ENCODE results near the gene AUTS2.

AUTS2 gene

DNA sequence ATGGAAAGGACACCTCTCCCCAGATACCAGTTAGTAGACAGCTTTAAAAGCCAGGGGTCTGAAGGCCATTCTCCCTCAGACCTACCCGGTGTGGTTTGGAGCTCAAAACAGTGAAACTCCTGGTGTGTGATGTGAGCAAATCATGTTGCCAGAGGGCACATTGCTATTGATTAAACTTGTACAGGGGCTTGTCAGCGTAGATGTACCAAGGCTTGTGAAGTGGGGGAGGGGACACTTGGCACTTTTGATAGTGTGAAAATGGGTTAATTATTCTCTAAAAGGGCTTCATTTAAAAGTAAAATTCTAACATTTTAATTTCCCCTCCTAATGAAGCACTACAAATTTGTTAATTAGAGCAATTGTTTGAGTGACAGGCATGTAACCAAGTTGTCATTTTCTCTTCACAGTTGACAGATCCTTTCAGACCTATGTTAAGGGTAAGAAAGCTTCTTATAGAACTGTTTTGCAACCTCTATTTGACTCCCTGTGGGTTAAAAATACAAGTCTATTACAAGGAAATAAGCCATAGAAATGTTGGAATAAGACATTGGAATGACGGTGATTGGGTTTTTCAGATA lies 1176.8 kb downstream of the AUTS2 start:
- no peak for DNase-seq

DNA sequence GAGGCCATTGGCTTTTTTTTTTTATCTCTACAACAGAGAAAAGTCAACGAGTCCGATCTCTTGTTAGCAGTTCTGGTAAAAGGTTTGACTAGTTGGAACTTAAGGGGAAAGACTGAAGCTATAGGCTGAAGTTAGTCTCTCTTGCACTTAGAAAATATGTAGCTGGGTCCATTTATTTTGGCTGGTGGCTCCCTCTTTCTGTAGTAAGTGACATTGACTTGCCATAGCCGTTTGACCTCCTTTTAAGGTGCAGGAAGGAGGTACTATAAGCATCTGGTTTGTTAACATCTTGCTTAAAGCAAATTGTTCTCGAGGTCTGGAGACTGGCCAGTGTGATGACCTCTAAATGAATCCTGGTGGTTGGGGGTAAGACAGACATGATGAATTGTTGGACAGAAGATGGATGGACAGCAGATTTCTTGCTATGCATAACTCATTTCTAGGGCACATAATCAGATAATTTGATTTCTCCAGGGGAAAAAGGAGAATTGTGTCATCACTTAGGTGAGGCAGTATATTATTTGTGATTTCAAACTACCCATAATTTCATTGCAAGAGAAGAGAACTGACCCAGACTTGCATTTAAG lies 1177.4 kb downstream of the AUTS2 start:
- DNase-seq, result peak in 1 of 3 experiments; percentile 23

DNA sequence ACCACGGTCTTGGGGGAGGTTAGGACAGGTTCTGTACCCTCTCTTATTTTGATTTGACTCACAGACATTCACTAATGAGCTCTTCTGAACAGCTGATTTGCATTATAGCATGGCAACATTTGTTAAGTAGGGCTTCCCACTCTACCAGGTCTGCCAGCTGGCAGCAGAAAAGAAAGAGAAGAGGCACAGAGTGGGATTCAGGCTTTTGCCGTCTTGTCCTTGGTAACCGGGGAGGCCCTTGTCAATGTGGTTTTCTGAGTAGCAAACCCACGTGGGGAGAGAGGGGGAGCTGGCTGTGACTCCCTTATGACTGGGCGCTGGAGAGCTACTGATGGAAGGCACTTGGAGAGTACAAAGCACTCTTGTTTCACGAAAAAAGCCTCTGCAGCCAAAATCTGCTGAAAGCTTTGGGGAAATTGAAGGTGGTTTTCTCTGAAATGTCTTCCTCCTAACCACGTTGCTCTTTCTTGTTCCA lies 1178.4 kb downstream of the AUTS2 start:
- peak in 1 of 3 experiments; percentile 49 for DNase-seq

DNA sequence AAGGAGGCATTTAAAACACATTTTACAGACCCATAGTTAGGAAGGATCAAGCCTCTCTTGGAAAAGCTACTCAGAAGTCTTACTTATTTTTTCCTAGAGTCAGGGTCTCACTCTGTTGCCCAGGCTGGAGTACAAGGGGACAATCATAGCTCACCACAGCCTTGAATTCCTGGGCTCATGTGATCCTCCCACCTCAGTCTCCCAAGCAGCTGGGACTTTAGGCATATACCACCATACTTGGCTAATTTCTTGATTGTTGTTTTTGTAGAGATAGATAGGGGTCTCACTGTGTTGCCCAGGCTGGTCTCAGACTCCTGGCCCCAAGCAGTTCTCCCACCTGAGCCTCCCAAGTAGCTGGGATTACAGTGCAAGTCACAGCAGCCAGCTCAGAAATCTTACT lies 1179.0 kb downstream of the AUTS2 start:
- DNase-seq, result no peak

DNA sequence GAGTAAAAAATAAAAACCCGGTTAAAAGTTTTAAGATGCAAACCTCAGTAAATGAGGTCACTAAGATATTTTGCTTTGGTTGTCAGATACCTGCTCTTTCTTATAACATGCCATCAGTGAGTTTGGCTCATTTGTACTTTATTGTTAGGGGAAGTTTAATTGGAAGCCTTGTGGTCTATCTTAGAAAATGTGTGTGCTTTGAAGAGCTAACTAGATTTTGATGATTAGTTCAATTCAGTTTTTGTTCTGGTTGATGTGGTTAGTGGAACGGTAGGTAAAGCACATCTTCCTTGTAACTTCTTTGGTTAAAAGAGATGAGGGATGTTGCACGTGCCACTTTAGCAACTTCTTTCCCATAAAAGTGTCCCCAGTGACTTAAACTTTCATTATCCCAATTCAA lies 1180.3 kb downstream of the AUTS2 start:
- no peak for DNase-seq

DNA sequence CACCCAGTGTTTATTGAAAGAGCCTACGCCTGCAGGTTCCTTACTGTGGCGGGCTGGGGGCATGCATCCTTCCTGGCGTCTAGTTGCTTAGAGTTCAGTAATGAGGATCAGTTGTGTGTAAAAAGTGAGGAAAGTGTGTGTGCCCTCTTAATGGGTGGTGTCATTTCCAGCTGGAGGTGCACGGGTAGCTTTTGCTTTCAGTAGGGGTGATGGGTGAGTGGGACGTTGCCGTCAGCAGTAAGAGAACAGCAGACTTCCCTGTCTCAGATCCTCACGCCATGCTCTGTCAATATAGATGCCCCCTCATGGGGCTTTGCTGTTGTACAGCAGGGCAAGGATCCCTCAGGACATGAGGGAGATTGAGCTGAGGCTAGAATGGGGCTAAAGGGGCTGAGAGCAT lies 1181.0 kb downstream of the AUTS2 start:
- DNase-seq, result no peak

DNA sequence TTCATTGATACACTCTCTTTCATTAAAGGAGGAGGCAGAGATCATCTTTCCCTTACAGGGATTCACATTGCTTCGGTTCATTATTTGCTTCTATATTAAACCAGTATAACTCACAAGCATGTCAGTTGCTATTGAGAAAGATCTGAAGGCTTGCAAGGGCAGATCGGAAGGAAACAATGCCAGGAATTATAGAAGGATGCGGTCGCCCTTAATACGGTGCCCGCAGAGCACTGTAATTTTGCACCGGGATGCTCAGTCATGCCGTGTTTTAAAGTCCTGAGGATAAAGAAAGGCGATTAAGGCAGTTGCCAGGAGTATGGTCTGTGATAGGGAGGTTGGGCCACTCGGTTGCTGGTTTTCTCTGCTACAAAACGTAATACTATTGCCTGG lies 1183.6 kb downstream of the AUTS2 start:
- no peak for DNase-seq

DNA sequence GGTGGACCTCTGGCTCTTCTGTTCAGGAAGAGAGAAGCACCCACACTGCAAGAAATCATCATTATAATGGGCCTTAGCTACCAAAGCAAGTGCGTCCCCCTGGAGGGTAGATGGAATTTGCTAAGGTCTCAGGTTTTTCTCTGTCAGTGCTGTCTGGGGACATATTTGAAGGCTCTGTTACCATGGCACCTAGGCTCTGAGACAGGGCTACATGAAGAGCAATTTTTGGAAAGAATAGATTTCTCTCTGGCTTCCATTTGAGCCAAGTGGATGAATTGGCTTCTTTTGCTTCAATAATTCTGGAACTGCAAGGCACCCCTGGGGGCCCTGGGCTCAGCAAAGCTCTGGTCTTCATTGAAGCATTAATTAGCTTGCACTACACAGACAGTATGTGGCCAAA lies 1184.5 kb downstream of the AUTS2 start:
- DNase-seq, result no peak

DNA sequence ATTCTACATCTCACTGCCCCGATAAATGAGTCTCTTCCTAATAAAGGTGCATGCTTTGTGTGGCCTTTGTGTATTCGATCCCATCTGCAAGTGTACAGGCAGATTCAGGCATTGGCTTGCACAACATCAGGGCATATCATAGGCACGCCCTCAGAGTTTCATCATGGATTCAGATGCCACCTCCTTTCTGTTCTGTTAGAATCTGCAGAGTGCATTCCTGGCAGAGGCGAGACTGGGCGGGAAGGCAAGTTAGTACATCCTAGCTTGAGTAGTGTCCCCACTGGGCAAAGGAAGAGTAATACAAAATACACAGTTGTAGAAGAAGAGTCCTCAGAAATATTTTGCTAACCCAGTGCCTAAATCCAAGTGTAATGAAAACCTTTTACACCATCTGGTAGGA lies 1187.2 kb downstream of the AUTS2 start:
- no peak for DNase-seq

DNA sequence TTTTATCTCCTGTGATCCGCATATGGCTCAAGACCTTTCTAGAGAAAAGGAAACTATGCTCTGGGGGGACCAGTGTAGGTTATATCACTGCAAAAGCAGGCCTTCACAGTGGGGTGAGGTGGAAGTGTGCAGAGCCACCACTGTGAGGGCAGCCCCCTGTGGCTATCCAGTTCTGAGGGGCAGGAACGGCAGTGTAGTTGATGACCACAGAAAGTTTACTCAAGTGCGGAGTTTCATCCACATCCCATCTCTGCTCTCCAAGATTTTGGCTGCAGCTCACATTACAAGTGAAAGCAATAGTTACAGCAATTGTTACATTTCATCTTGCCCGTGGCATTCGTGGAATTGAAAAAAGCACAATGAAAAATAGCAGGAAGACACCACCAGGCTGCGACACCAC lies 1187.8 kb downstream of the AUTS2 start:
- no peak for DNase-seq

DNA sequence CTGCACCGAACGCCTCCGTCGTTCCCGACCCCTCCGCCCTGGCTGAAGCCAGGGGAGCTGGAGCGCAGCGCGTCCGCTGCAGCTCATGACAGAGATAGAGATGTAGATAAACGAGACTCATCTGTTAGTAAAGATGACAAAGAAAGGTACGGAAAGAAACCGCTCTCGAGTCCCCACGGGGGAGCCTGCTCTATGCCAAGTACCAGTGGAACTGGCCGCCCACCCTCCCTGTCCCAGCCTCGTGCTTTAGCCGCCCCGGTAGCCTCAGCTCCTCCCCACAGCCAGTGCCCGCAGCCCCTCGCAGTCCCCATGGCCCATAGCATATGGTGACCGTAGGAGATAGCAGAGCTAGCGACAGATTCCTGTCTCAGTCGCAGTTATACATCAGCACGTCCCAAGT lies 1189.0 kb downstream of the AUTS2 start:
- no peak for DNase-seq

DNA sequence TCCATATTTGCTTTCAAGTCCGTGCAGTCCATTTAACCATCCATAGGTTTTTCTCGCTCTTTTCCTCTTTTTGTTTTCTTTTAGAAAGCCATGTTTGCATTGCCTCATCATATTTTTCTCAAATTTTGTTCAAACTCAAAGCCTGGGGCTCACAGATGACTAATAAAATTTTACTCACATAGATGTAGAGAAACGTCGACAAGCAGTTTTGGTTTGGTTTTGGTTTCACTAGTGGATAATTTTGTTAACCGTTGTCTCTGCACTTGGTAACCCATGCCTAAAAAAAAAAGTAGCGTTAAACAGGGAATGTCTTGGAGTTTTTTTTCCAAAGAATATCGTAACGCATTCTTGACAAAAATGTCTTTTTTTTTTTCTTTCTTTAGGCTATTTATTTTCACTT lies 1189.5 kb downstream of the AUTS2 start:
- DNase-seq, result no peak

DNA sequence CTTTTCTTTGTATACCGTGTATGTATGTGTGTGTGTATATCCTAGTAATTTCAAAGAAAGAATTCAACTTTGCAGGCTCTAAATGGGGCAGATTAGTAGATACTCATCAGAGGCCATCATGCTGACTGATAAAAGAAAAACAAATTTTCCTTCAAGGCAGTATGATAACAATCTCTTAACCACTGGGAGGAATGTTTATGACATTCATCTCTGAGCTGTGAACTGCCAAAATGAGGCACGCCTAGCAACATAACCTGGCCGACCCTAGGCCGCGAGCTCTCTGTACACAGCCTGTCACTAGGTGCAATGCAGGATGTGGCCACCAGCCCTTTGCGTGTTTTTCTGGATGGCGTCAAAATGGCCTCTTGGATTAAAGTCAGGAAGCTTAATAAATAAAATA lies 1190.0 kb downstream of the AUTS2 start:
- no peak for DNase-seq

DNA sequence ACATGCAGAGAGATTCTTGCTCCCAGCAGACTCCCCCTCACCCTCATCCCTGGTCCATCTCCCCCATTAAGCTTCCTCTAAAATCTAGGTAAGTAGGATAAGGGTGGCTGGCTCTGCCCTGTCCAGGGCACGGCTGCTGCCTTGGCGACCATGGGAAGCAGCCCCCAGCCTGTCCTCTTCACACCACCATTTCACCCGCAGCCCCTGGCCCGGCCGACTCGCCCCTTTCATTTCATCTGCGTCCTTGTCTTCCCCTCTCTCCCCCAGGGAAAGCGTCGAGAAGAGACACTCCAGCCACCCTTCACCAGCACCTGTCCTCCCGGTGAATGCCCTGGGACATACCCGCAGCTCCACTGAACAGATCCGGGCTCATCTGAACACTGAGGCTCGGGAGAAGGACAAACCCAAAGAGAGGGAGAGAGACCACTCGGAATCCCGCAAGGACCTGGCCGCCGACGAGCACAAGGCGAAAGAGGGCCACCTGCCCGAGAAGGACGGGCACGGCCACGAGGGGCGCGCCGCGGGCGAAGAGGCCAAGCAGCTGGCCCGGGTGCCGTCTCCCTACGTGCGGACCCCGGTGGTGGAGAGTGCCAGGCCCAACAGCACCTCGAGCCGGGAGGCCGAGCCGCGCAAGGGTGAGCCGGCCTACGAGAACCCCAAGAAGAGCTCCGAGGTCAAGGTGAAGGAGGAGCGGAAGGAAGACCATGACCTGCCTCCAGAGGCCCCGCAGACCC lies 1191.4 kb downstream of the AUTS2 start:
- DNase-seq, result no peak

DNA sequence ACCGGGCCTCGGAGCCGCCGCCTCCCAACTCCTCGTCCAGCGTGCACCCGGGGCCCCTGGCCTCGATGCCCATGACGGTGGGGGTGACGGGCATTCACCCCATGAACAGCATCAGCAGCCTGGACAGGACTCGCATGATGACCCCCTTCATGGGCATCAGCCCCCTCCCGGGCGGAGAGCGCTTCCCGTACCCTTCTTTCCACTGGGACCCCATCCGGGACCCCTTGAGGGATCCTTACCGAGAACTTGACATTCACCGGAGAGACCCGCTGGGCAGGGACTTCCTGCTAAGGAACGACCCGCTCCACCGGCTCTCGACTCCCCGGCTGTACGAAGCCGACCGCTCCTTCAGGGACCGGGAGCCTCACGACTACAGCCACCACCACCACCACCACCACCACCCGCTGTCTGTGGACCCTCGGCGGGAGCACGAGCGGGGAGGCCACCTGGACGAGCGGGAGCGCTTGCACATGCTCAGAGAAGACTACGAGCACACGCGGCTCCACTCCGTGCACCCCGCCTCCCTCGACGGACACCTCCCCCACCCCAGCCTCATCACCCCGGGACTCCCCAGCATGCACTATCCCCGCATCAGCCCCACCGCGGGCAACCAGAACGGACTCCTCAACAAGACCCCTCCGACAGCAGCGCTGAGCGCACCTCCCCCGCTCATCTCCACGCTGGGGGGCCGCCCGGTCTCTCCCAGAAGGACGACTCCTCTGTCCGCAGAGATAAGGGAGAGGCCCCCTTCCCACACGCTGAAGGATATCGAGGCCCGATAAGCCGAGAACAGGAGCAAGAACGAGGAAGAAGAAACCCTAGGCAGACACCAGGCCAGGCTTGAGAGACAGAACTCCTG lies 1192.2 kb downstream of the AUTS2 start:
- no peak for DNase-seq

DNA sequence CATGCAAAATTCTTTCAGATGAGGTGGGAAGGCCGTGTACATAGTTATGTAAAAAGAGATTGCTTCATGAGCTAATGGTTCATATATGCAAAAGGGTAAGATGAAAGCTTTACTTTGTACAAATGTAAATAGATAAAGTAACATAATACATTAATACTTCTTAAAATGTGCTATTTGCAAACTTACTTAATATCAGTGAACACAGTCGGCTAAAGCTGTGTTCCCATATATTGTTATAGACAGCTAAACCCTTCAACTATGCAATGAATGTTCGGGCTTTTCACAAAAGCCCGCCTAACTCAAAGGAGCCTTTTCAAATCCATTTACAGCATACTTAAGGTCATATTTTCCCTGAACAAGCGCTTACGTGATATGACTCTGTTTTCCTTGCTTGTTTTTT lies 1193.1 kb downstream of the AUTS2 start:
- DNase-seq, result no peak

DNA sequence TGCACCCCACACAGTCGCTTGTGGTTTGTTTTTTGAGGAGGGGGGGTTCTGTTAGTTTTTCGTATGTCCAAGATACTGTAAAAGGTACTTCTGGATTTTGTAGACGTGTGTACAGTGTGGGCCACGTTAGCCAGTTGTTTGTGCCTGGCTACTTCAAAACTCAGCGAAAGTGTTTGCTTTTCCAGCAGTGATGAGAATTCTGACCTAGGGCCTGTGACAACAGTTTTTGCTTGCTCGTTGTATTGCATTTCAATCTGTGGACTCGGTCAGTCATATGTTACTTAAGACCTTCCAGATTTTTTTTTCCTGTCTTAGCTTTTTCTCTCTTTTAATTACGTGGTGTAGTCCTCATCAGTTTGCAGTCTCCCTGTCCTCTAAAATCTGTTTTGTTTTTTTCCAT lies 1194.8 kb downstream of the AUTS2 start:
- no peak for DNase-seq

DNA sequence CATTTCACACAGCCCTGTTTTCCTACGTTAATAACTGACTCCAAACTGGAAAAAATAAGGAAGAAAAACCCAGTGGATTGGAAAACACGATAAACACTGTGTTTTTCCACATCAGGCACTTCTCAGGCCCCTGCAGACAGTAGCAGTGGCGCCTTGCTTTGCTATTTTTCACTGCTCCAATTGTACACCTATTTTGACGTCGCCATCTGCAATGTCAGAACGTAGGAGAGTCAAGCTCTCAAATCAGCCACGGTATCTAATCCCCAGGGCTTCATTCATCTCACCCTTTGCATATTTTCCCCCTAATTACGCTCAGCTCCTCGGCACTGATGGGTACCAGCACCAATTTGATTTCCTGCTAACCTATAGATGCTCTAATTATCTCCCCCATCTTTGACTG lies 1195.5 kb downstream of the AUTS2 start:
- DNase-seq, result peak in 1 of 3 experiments; percentile 24

DNA sequence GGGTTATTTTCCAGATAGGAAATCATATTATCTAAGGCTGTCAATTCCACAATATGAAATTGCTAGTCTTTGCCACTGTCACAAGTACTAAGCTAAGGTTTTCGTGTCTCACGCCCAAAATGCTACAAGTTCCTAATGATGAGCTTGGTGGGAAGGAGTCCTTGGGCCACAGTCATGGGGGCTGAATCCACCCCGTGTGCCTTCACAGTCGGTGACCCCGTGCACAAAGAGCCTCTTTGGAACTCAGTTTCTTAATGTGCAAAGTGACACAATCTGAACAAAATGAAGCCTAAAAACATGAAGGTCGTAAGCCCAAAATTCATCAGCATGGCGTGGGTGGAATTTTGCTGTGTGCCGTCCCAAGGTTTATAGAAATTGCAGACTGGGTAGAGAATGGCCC lies 1196.7 kb downstream of the AUTS2 start:
- DNase-seq, result no peak

DNA sequence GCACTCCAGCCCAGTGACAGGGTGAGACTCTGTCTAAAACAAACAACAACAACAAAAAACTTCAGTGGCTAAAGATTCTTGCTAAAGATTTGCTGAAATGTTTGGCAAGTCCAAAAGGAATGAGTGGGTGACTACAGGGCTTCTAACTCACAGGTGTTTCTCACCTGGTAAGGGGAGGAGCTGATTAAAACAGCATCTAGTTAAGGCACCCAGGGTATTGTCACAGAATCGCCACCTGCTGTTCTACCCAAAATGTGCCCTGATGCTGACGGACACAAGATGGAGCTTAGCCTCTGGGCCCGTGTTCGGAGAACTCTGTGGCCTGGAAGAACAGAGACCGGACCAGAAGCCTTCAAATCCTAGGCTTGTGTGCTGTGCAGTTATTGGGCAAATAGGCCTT lies 1197.7 kb downstream of the AUTS2 start:
- no peak for DNase-seq

DNA sequence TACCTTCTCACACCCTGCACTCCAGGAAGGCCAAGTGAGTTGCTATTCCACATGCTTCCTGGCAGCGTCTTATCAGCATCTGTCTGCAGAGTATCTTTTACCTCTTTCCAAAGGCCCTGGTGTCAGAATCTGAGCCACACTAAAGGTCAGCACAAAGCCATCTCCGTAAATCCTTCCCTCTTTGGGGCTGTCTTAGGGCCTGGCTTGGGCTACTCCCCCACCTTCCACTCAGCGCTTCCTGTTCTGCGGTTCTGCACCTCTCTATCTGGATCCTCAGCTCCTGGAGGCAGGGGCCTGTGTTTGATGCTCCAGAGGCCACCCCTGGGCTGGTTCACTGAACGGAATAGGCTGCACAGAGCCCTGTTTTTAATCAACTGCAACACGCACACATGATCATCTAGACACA lies 1198.8 kb downstream of the AUTS2 start:
- no peak for DNase-seq

DNA sequence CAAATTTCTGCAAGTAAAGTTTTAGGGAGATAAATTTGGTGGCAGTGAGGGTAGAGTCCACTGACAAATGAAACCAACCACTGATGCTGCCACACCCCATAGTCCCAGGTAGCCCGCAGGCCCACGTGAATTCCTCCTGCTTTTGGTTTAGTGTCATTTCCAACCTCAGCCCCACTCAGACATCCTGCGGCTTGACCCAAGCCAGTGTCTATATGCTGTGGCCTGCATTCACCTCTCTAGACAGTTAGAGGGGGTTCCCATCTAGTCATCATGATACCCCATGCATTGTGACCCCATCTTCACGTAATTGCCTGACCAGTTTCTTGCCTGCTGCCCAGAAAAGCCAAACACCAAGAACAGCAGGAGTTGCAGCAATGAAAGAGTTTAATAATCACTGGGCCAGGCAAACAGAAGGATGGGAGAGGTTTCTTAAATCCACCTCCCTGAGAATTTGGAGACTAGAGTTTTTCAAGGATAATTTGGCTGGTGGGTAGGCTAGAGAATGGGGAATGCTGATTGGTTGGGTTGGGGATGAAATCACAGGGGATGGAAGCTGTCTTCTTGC lies 1201.6 kb downstream of the AUTS2 start:
- no peak for DNase-seq

DNA sequence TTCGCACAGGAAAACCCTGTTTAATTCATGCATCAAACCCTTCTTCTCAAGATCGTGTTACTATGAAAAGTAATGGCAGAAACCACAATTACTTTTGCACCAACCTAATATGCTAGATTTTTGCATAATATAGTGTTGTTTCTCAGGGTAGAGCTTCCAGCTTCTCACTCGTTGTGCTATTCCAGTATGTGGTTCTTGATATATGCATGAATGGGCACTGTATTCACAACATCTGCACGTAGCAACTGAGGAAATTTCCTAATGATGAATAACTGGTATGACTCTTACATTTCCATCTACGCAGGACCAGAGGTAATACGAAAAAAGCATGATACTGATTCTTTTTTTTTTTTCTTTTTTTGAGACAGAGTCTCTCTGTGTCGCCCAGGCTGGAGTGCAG lies 1207.1 kb downstream of the AUTS2 start:
- no peak for DNase-seq
